8988T (cell line): ENCODE data around the gene UROC1.
A peak's percentile ranks its signal among the peaks of the same experiment; 100 is the strongest.

Experiments
- DNase-seq: peaks from one replicate; pipeline ENCODE4 v3.0.0; 2011

The UROC1 gene

DNA sequence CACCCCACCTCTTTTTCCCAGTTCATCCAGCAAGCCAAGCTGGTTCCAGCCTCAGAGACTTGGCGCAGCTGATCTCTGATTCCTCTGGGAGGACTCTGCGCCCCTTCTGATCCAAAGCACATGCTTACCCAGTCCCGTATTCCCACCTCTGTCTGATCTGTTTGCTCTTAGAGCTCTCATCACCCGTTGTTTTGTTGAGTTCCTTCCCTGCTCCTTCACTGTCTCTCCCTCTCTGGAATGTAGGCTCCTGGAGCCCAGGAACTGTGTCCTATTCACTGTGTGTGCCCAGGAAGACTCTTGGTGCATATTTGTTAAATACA, 40.6 kb downstream of the UROC1 start:
- DNase-seq = no peak

DNA sequence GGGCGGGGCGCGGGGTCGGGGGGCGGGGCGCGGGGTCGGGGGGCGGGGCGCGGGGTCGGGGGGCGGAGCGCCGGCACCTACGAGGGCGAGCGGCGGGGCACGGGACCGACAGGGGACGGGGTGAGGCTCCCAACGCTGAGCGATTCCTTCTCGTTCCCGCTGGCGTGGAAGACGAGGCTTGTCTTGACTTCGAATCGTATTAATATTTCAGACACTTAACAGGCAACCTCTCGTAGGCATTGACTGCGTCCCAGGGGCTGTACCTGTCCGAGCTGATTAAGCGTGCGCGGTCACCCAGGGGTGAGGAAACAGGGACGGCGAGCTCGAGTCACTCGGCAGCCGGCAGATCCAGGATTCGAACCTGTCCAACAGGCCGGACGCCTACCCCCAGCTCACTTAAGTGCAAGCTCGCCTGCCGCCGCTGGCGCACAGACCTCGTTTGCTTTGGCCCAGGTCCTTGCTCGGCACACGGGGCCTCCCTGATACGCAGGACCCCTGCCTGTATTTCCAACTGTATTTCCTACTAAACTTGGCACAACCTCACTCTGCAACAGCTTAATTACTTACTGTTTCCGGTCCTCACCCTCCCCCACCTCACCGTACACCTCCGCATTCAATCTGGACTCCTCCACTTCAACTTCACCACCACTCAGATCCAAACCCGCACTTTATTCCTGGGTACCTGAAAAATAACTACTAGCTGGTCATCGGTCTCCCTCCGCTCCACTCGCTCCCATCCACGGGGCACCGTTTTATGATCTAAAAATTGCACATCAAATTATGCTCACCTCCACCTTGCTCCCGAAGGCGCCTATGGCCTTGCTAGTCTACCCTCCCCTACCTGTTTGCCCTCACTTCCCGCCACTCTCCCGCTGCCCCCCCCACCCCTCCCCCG, 41.2 kb downstream of the UROC1 start:
- DNase-seq = peak; percentile 96

DNA sequence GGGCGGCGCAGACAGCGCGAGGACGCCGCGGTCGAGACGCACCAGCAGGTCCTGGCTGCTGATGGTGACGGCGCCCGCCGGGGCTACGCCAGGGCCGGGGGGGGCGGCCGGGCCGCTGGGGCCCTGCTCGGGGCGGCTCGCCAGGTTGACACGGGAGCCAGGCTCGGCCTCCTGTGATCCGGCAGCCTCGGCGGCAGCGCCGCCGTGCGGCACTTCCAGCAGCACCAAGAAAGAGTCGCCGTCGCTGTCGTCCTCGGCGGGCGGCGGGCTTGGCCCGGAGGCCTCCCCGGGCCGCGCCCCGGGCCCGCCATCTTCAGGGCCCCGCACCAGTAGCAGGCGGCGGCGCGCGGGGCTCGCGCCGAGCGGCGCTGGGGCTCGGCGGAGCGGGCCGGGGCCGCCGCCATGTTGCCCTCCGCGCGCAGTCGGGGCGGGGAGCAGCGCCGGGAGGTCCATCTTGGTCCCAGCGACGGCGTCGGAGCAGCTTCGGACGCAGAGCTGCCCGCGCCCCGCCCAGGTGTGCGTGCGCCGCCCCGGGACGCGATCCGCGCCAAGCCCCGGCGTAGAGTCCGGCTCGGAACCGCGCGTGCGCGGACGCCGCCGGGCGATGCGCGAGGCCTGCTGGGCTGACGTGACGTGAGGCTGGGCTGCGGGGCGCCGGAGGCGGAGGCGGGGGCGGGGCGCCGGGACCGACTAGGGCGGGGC, 42.0 kb downstream of the UROC1 start, which contains the start of gene ZXDC:
Gene ZXDC, minus strand, starts transcription at position 479 of the 702 bp plus-strand sequence. Its CDS starts 26 bp downstream, at position 453.
- peak; percentile 100 for DNase-seq

GRCh38 chr3:126474498-126475412, 42.8 kb downstream of the UROC1 start:
- DNase-seq = no peak

DNA sequence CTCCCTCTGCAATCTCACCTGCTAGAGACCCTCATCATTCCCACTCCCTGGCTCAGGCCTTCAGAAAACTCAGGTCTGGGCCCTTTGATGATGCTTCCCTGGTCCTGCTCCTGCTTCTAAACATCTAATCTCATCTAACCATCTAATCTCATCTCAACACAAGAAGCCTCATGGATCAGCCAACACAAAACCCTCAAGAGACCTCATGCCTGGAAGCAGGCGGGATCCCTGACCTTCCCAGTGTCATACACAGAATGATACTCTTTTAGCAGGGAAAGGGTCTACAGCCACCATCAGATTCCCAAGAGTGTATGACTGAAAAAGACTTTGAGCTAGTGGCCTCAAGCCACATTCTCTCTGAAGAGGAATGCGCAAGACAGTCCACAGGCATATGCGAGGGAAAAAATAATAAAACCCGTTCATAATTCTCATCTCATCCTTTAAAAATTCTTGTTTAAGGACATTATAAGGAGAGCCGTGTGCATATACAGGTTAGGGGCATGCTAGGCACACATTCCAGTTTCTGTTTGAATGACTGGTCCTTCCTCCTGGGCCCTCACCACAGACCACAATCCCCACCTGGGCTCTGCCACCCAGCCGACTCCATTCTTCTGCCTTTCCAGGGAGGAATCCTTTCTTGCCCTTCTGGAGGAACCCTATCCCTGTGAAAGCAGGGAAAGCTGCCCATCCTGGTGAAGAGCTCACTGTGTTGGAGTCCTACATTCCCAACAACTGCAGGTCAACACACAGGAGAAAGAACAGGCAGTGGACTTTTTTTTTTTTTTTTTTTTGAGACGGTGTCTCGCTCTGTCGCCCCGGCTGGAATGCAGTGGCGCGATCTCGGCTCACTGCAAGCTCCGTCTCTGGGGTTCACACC, 44.0 kb downstream of the UROC1 start:
- no peak for DNase-seq

DNA sequence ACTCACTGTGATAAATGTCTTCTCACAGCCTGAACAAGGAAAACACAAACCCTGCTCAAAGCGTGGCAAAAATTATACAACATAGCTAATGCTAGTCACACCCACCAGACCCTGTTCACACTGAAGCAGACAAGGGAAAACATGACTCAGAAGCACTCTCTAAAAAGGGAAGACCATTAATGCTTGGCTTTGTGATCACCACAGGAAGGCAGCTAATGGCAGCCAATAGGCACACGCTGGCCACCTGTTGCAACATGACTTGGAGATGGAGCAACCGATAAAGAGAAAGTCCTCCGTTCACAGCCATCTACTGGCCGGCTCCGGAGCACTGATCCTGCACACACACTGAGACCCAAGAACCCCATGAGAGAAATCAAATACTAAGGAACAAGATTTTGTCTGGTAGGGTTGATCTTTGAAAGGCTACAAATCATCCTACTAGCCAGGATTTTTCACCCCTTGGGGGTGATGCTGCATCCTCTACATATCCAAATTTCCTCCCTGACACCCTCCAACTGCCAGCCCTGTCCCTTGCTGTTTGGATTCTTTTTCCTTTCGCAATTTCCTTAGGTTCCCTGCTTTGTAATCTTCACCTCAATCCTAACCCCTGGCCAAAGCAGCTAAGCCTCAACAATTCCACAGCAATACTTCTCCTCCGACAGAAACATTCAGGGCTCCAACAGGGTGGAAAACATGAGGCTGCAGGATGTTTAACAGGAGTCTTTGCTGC, 45.1 kb downstream of the UROC1 start:
- peak; percentile 59 for DNase-seq

GRCh38 chr3:126469479-126469878, 48.1 kb downstream of the UROC1 start:
- DNase-seq = no peak

DNA sequence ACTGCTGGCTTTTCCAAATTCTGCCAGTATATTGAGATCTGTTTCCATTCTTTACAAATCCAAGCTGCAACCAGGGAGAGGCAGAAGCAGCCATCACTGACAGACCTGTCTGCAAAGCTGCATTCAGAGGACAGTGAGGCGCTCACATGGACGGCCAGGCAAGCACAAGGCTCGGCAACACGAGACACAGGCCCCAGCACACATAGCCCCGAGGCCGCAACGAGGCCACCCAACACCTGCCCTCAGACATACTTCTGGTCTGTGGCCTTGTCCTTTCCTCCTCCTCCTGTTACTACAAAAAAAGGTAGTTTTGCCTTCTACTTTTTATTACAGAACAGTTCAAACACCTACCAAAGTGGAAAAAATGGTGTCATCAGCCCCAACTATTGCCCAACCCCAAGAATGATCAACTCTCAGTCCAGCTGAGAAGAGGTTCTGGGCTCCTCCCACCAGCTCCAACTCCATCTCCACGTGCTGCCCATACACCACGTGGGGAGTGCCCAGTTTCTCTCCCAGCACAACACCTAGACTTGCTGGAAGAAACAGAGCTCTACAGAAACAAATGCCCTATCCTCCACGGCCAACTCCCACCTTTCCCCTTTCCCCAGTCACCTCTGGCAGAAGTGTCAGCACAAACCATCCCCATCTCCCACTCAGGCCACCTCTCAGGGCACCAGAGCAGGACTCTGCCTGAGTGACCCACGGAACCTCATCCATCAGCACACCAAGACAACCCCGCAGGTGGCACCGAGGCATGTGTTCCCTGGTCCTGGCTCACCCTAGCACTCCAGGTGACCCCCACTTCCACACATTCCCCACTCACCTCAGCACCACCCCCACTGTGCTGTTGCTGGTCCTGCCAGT, 49.3 kb downstream of the UROC1 start:
- DNase-seq = no peak

- DNase-seq = no peak
These were observed 50.0 kb downstream of the UROC1 start for GRCh38 chr3:126467611-126467955.

- DNase-seq = no peak
These were observed 50.5 kb downstream of the UROC1 start for GRCh38 chr3:126466886-126467610.

DNA sequence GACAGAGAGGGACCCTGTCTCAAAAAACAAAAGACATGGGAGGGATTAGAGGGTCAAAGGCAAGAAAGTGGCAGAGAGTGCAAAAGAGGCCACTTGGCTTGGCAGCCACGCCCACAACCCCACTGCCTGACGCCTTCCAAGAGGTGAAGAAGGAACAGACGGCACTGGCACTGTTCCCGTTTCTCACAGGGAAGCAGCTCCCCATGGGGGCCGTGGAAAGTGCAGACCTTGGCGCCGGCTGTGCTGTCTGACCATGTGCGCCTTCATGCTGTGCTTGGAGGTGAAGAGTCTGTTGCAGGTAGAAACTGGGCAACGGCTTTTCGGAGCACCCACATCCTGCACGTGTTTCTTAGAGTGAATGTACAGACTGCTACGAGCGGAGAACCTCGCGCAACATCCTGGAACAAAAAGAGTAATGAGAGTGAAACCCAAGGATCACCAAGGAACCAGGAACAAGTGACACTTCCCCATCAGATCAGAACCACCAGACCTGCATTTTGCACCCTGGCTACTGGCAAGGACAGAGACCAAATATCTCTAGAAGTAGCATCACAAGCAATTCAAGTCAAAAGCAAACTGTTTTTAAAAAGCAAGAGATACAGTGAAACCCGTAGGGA, 51.5 kb downstream of the UROC1 start:
- no peak for DNase-seq

DNA sequence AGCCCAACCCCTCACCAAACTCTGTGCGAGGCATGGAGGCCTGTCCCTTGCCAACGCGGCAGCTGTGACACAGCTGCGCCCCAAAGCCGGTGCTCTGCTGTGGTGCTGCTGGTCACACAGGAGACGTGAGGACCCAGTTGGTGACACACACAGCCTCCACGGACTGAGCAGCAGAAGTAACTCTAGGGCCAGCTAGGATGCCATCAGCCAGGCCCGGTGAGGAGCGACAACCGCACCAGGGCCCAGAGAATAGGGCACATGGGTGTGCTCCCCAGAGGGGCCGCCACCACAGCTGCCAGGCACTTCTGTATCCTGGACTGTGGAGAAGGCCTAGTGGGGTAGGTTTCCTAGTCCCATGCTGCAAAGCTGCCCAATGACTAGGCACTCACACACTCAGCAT, 52.6 kb downstream of the UROC1 start:
- DNase-seq = no peak

- no peak for DNase-seq
These were observed 53.1 kb downstream of the UROC1 start for GRCh38 chr3:126464494-126464893.

DNA sequence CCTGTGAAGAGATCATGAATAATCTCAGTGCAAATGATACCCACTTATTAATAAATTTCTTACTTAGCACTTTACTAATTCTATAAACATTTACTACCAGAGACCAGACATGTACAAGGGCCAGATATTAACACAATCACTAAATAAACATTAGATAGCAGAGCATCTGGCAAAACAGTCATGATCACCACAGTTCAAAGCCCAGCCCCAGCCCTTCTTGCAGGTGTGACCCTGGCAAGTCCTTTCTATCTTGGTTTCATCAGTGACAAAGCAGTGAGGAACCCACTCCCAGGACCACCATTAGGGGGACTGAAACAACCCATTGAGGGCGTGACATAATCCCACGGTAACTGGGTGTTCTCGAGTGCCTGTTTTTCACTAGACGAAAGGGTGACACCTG, 53.5 kb downstream of the UROC1 start:
- DNase-seq = no peak

GRCh38 chr3:126463521-126463920, 54.1 kb downstream of the UROC1 start:
- DNase-seq = no peak

- no peak for DNase-seq
These were observed 56.0 kb downstream of the UROC1 start for GRCh38 chr3:126461450-126462070.

DNA sequence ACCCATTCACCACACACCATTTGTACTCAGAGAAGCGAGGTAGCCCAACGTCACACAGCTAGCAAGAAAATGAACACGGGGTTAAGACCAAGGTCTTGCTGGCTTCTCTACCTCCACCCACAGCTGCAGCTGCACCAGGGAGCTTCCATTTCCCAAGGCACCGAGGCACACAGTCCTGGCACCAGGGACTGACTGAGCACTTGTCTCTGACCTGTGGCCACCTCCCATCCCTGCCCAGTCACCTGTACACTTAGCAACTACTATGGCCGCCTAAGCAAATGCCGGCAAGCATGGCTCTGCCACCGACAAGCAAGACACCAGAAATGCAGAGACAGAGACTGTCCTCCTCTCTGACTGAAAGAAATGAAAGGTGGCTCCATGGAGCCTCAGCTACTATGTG, 57.2 kb downstream of the UROC1 start:
- no peak for DNase-seq

GRCh38 chr3:126459763-126460127, 57.8 kb downstream of the UROC1 start:
- no peak for DNase-seq
